Thyroid gland (tissue), 4 donors: ENCODE data around the gene FNDC11.

Experiments used
- CTCF ChIP-seq, 6 experiments: fragments of 200-600 bp in 3 of 6; fragments of 450-650 bp in 3 of 6; sonication (generic) in 3 of 6; IDR thresholded peaks; one replicate each; pipeline ENCODE4 v1.5.1; 2016 to 2019; ENCODE audit warnings: antibody characterized with exemption in 6 of 6, mild to moderate bottlenecking in 2 of 6, inconsistent platforms in 1 of 6, moderate library complexity in 1 of 6
- POLR2A ChIP-seq, 2 donors: fragments of 450-650 bp; IDR thresholded peaks; one replicate each; pipeline ENCODE4 v1.6.1; 2017; ENCODE audit warnings: antibody characterized with exemption in 2 of 2, mild to moderate bottlenecking in 2 of 2, moderate library complexity in 1 of 2

GRCh38 chr20:63531686-63532448, 22.1 kb upstream of the FNDC11 start:
- TF ChIP-seq CTCF (IDR thresholded peaks at IDR 0.05) = no peak
- TF ChIP-seq POLR2A (IDR thresholded peaks at IDR 0.05) = no peak
